Kidney capillary endothelial cell (primary cell): ENCODE data around the gene PHF2.

ENCODE experiments used
- DNase-seq: peaks from one replicate; pipeline ENCODE4 v3.0.0-alpha.2; 2018; ENCODE audit warnings: low spot score

Gene PHF2

GRCh38 chr9:93568169-93568568 is 8.2 kb upstream of the PHF2 start:
- DNase-seq: no peak

DNA sequence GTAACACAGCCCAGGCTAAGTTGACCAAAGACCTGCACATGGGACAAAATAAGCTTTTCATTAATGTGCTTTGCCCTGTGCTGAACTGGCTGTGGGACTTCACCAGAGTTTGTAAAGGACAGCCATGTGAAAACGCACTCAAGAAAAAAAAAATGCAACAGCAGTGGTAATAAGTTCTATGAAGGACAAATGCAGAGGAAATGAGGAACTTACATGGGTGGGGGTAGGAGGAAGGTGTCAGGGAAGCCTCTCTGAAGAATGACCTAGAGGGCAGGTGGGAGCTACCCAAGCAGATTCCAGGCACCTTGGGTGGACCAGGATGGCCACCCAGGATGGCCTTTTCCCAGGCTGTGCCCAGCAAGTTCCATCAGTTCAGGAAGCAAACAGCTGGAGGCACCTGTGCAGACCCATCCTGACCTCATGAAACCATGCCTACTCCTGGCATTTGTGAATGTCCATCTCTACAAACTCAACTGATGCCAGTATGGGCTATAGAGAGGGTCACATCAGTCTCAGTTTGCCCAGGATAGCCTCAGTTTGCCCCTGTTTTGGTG is 6.7 kb upstream of the PHF2 start:
- no peak for DNase-seq

DNA sequence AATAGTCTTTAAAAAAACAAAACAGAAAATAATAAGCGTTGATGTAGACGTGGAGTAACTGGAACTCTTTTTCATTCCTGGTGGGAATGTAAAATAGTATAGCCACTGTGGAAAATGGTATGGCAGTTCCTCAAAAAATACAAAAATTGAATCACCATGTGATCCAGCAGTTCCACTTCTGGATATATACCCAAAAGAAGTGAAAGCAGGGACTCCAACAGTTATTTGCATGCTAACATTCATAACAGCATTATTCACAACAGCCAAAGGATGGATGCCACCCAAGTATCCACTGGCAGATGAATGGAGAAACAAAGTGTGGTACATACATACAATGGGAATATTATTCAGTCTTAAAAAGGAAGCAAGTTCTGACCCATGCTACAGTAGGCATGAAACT is 4.2 kb upstream of the PHF2 start:
- DNase-seq: no peak

DNA sequence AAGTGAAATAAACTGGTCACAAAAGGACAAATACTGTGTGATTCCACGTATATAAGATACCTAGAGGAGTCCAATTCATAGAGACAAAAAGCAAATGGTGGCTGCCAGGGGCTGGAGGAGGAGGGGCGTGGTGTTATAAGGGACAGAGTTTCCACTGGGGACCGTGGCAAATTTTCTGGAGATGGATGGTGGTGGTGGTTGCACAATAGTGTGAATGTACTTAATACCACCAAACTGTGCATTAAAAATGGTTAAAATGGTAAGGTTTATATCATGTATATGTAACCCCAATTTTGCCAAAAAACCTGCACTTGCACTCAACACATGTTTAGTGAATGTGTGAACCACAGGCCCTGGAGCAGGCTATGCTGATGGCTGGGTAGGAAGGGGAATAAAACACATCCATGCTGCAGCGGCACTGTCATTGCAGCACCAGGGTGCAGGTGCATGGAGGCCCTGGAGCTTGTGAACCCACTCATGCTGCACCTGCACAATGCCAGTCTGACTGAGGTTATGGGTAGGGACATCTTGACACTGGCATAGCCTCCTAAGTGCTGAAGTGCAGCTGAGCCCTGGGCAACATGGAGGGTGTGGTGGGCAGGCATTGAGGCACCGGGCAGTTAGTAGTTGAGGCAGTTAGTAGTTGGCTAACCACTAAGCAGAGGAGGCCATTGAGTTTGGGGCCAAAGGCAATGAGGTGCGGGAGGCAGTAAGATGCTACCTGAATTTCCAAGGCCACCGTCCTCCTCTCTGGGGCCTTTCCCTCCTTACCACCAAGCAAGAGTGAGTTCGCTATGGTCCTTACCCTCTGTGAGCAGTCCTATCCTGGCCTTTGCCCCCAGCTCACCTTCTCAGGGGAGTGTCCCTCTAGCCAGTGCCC is 3.5 kb upstream of the PHF2 start:
- DNase-seq: no peak

GRCh38 chr9:93573516-93573828 is 2.9 kb upstream of the PHF2 start:
- DNase-seq: no peak

- no peak for DNase-seq
Measured at GRCh38 chr9:93574091-93574899, 2.1 kb upstream of the PHF2 start.

- no peak for DNase-seq
Measured at GRCh38 chr9:93574900-93575795, 1.2 kb upstream of the PHF2 start.

DNA sequence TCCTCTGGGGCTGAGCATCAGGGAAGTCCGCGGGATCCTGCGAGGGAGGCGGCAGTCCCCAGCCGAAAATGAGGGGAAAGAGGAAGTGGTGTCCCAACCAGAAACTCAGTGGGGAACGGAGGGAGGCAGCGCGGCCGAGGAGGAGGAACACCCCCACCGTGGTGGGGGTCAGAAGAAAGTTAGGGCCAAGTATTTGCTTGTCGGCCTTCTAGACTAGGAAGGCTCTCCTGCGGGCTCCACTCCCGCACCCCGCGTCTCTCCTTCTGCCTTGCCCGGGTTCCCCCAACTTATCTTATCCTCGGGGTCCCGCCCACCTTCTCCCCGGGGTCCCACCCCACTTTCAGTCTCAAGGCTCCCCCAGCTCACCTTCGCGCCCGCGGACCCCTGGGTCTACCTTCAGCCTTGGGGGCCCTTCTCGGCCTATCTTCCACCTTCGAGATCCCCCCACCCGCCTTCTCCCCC is 557 bp upstream of the PHF2 start:
- no peak for DNase-seq

GRCh38 chr9:93577078-93577974 is 942 bp downstream of the PHF2 start:
- no peak for DNase-seq

- no peak for DNase-seq
Measured at GRCh38 chr9:93577975-93578682, 1.7 kb downstream of the PHF2 start.

DNA sequence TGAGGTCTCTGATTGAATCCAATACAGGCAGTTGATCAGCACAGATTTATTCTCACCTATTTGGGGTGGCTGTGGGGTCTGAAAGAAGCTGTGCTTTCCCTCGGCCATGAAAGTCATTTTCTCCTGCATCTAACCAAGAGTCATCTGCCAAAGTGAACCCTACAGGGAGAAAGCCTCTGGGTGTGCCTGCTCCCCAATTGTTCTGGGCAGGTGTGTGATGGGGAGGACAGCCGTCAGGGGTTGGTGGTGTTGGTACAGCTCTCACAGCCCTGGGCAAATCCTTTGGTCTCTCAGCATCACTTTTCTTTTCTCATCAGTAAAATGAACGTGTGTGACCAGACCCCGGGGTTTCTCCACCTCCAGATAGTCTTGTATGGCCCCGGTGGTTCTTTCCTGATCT is 2.5 kb downstream of the PHF2 start:
- DNase-seq: no peak

- DNase-seq: no peak
Measured at GRCh38 chr9:93579711-93580516, 3.5 kb downstream of the PHF2 start.

DNA sequence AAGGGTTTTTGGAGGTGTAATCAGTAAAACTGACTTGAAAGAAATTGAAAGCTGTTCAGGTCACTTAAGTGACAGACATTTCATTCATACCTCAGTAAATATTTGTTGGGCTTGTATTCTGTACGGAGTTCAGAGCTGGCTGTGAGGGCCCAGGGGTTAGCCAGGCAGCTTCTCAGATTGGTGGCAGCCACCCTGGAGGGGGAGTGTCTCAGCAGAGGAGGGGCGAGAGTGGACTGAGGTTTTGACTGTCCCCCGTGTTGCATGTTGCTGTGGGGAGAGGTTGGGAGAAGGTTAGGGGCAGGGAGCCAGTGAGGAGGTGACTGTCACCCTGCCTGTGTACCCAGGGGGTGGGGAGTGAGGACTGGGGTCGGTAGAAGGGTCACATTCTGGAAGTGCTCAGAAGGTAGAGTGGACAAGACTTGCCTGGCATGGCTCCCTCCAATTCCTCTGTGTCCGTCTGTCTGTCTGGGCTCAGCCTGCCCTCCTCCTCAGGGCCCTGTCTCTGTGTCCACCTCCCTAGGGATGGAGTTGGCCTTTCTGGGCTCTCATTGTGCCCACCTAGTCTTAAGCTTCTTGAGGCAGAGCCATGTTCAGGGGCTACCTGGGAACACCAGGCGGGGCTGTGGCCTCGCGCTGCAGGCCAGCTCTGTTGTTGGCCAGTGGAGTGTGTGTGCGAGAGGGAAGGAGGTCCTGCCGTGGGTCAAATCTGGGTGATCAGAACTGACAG is 4.4 kb downstream of the PHF2 start:
- no peak for DNase-seq

DNA sequence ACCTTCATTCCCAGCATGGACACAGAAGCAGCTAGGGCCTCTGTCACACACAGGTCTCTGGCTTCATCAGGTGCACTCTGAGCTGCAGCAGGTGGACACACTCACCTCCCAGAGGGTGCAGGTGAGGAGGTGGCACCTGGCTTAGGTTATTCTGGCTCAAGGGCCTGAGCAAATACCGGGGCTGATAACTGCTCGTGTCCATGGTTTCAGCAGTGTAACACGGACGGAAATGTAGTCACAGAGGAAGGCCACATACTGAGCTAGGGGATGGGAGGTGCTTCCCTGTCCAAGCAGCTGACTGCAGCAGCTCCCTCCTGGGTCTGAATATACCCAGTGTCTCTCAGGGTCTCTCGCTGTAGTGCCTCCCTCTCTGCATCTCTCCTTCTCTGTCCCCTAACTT is 5.7 kb downstream of the PHF2 start:
- DNase-seq: no peak

DNA sequence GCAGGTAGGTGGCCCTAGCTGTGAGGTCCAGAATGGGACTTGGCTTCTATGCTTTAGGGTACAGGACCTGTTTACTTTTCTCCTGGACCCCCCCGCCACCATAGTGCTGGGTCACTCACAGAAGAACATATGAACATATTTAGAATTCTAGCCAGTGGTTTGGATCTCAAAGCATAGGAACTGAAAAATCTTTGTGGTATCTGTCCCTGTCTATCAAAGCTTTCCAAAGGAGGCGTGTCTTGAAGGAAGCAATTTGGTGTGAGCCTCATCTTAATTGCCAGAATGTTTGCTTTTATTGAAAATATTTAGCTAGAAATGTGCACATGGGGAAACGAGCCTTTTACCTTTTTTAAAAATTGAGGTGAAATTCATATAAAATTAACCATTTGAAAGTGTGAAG is 6.2 kb downstream of the PHF2 start:
- DNase-seq: no peak

DNA sequence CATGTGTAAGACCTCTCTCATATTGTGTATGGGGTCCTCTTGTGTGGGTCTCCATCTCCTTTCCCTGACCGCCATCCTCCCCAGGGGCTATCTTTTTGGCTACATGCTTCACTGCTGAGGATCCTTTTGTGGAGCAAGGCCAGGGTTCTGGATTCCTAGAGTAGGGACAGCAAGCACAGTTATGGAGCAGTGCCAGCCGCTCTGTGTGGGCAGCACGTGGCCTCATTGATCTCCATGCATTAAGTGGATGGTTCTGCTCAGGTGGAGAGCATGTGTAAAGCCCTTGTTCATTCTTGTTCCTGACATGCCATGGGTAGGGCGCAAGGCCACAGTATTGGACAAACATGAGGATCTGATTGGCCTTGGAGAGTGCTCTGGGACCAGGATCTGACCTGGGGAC is 8.9 kb downstream of the PHF2 start:
- no peak for DNase-seq

- no peak for DNase-seq
Measured at GRCh38 chr9:93585695-93586094, 9.3 kb downstream of the PHF2 start.

DNA sequence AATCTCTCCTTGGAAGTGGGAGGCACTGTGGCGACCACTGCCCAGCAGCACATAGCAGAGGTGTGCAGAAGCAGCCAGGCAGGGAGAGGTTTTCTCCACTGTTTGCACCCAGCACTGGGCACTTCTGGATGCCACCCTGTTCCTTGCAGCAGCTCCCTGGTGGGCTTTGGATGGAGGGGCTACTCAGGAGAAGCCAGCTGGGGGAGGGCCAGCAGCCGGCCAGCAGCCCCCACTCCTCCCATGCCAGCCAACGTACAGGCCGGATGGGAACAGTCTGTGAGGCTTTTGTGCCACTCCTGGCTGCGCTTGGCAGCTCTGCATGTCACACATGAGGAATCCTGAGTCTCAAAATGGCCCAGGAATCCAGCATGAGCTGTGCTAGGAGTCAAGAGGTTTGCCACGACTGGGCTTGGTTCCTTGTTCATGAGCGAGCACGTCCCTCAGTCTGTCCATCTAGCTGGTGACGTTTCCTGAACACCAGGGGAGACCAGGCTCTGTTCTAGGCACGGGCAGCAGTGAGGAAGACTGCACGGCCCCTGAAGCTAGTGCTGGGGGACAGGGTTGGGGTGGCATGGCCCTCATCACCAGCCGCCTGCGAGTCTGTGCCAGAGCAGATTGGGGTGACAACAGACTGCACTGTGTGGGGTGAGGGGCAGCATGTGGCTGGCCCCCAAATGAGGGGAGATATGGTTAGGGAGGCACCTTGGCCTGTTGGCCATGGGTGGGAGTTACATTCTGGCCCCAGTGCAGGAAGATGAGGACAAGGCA is 10.1 kb downstream of the PHF2 start:
- DNase-seq: no peak
